ENCODE measurements around the gene MUC5AC.

DNA sequence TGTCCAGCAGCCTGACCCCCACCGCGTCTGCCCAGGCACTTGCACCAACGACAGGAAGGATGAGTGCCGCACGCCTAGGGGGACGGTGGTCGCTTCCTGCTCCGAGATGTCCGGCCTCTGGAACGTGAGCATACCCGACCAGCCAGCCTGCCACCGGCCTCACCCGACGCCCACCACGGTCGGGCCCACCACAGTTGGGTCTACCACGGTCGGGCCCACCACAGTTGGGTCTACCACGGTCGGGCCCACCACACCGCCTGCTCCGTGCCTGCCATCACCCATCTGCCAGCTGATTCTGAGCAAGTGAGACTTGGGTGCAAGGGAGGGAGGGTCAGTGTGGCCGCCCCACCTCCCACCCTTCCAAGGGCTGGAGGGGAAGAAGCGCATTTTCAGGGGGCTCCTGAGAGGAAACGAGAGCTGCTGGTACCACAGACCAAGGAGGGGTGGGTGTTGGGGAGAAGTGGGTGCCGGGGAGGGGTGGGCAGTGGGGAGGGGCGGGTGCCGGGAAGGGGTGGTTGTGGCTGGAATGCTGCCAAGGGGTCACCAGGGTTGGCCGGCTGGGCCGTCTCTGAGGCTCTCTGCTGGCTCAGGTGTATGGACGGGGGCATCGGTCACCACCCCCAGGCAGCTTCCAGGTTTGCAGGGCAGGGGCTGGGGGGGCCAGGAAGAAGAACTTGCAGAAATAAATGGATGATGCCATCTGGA lies 37.4 kb downstream of the MUC5AC start:
- TF ChIP-seq ARNT (IDR thresholded peaks at IDR 0.05): no peak
- no peak for TF ChIP-seq FOXA1 (IDR thresholded peaks at IDR 0.05)
- TF ChIP-seq ELF4 (IDR thresholded peaks at IDR 0.05): no peak
- no peak for TF ChIP-seq FOXM1 (IDR thresholded peaks at IDR 0.05; ENCODE audit: borderline replicate concordance)
- no peak for TF ChIP-seq SUZ12 (IDR thresholded peaks at IDR 0.05)
- no peak for TF ChIP-seq ZNF384 (IDR thresholded peaks at IDR 0.05)

Measured in HEK293T (cell line).